Erythroblast (primary cell): ENCODE data around the gene ZNF691.

Source experiments
- GATA1 ChIP-seq: IDR thresholded peaks from 2 replicates; pipeline ENCODE4 v1.6.1; 2011; ENCODE audit warnings: low read depth, mild to moderate bottlenecking, control low read depth, low read length, moderate library complexity
- POLR2A ChIP-seq: IDR thresholded peaks from 2 replicates; pipeline ENCODE4 v1.6.1; 2011; ENCODE audit warnings: mild to moderate bottlenecking, low read length

DNA sequence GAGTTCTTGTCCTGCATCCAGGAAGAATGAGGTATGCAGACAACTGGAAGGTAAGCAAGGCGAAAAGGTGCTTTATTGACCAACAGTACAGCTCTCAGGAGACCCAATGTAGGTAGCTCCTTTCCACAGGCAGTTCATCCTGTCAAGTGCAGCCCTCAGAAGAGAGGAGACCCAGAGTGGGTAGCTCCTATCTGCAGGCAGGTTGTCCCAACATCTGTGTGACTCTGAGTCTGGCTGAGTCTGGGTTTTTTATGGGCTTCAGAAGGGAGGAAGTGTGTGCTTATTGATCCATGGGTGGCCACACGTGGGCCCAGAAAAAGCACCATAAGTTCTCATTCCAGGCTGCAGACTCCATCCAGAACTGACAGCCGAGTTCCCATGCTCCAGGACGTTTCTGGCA, 34.0 kb downstream of the ZNF691 start:
- TF ChIP-seq POLR2A (no peak), GATA1 (no peak)
